ENCODE data around the gene TNRC6C. TPM values are rescaled to one million over a fixed set of nuclear protein-coding genes. Genes with fewer than 3 reads are reported as not detected.

TNRC6C gene
- total RNA-seq, 1 donor from 2014 or later, result 25.8 TPM

DNA sequence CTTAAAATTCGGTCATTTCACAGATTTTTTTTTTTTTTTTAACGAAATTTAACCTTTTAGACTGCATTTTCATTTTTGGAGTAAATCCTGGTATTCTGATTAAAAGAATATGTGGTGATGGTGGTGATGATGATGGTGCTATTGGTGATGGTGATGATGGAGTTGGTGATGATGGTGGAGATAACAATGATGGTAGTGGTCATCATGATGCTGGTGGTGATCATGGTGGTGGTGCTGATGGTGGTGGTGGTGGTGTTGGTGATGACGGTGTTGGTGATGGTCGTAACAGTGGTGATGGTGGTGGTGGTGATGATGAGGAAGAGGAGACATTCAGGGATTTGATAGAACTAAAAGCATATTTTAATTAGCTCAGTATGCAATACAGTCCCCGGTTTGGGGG, 84.0 kb downstream of the TNRC6C start:
- peak overlapping the region; percentile 12 to 91 for H3K27ac ChIP-seq
- no peaks in the 10 kb centered on the region for H3K36me3 ChIP-seq
- TF ChIP-seq, protein P1, sequence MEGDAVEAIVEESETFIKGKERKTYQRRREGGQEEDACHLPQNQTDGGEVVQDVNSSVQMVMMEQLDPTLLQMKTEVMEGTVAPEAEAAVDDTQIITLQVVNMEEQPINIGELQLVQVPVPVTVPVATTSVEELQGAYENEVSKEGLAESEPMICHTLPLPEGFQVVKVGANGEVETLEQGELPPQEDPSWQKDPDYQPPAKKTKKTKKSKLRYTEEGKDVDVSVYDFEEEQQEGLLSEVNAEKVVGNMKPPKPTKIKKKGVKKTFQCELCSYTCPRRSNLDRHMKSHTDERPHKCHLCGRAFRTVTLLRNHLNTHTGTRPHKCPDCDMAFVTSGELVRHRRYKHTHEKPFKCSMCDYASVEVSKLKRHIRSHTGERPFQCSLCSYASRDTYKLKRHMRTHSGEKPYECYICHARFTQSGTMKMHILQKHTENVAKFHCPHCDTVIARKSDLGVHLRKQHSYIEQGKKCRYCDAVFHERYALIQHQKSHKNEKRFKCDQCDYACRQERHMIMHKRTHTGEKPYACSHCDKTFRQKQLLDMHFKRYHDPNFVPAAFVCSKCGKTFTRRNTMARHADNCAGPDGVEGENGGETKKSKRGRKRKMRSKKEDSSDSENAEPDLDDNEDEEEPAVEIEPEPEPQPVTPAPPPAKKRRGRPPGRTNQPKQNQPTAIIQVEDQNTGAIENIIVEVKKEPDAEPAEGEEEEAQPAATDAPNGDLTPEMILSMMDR (IDR thresholded peaks at IDR 0.05), result no peak
- DNase-seq (ENCODE audit: low spot score in 2 of 2), result no peak
- H3K27me3 ChIP-seq, result no peaks in the 10 kb centered on the region
- H3K9me3 ChIP-seq, result no peaks in the 10 kb centered on the region
- peaks cover 0 to 22% of the 10 kb centered on the region in 2 donors for H3K4me1 ChIP-seq
- intact Hi-C loops (cut with DNase I), result no loop called here
- no peak overlapping the region for H3K4me3 ChIP-seq

DNA sequence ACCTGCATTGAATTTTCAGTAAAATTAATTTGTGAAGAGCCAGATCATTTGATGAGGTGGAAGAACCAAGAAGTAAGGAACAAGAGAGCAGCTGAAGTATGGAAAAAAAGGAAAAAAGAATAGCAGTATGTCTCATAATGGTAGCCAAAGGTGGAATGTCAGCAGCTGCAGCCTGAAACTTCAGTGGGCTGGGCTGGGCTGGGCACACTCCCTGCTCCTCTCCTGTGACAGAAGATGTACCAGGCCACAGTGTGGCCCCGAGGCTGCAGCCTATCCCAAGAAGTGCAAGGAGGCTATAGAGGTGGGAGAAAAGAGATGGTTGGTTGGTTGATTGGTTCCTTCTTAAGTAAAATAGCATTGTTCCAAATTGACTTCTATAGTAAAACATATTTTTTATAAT, 84.5 kb downstream of the TNRC6C start:
- no peak overlapping the region for H3K4me3 ChIP-seq
- H3K36me3 ChIP-seq, result no peaks in the 10 kb centered on the region
- no peaks in the 10 kb centered on the region for H3K9me3 ChIP-seq
- intact Hi-C loops (cut with DNase I), result no loop called here
- no peak for DNase-seq (ENCODE audit: low spot score in 2 of 2)
- TF ChIP-seq, protein P1 (IDR thresholded peaks at IDR 0.05), result no peak
- H3K27ac ChIP-seq, result peak overlapping the region in 1 of 2 donors; percentile 12
- H3K27me3 ChIP-seq, result no peaks in the 10 kb centered on the region
- peaks cover 0 to 22% of the 10 kb centered on the region in 2 donors for H3K4me1 ChIP-seq

DNA sequence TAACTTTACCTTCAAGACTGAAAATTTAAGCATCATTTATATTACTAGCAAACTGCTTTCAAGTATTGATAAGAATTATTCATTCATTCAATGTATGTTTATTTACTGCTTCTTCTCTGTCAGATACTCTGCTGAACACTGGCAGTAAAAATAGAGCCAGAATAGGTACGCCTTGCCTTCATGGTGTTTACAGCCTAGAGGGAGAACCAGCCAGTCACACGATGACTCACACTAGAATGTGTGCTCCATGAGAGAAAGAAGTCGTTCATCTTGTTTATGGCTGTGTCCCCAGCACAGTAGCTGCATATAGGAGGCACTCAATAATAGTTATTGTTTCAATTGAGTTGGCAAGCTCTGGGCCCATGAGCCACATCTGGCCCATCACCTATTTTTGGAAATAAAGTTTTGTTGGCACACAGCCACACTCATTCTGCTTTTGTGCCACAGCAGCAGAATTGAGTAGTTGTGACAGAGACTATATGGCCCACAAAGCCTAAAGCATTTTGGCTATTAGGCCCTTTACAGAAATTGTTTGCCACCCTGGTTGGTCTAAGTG, 85.9 kb downstream of the TNRC6C start:
- intact Hi-C loops (cut with DNase I), result no loop called here
- no peak for DNase-seq (ENCODE audit: low spot score in 2 of 2)
- Histone ChIP-seq H3K27ac (no peak overlapping the region), H3K36me3 (peaks cover 7 to 9% of the 10 kb centered on the region in 2 donors), H3K9me3 (no peaks in the 10 kb centered on the region), H3K4me3 (no peak overlapping the region), H3K4me1 (peaks cover 0 to 22% of the 10 kb centered on the region in 2 donors), H3K27me3 (no peaks in the 10 kb centered on the region)
- TF ChIP-seq, protein P1 (IDR thresholded peaks at IDR 0.05), result no peak

DNA sequence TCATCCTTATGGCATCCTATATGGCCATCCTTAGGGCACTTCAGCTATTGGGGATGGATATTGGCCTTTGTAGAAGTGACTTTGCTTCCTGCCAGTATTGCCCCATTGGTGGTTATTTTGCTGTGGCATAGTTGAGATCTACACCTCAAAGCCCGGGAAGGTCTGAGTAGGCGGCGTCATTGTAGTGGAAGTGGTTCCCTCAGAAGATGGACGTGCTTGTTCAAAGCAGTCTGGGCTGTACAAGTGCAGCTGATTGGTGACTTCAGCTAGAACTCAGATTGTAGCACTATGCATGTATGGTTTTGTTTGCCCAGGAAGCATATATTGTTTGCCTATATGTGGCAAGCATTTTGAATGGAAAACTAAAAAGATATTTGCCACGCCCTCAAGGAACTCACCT, 86.8 kb downstream of the TNRC6C start:
- Histone ChIP-seq H3K9me3 (no peaks in the 10 kb centered on the region), H3K27me3 (no peaks in the 10 kb centered on the region), H3K4me3 (no peak overlapping the region), H3K4me1 (peaks cover 0 to 14% of the 10 kb centered on the region in 2 donors), H3K27ac (no peak overlapping the region), H3K36me3 (peaks cover 16 to 18% of the 10 kb centered on the region in 2 donors)
- DNase-seq (ENCODE audit: low spot score in 2 of 2), result no peak
- TF ChIP-seq, protein P1 (IDR thresholded peaks at IDR 0.05), result no peak
- intact Hi-C loops (cut with DNase I), result no loop called here

DNA sequence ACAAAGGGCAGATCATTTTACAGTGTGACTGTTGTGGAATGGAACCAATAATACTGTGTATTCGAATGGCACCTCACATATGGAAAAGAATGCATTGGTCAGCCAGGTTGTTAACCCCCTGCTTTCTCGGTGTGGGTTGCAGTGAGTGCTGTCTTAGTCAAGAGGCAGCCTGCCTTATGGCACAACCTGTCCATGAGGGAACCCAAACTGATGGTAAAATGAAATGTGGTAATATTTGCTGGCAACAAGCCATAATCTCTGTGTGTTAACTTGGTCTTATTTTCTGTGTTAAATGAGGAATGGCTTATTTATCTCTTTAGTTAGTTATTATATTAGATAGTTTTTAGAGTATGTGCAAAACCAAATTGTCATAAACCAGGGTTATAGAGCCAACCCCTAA, 88.4 kb downstream of the TNRC6C start:
- no peak for DNase-seq (ENCODE audit: low spot score in 2 of 2)

More for the DNA sequence above, 88.4 kb downstream of the TNRC6C start:
- H3K4me3 ChIP-seq, result no peak overlapping the region
- H3K27ac ChIP-seq, result no peak overlapping the region
- TF ChIP-seq, protein P1 (IDR thresholded peaks at IDR 0.05), result no peak
- peaks cover 28 to 31% of the 10 kb centered on the region in 2 donors for H3K36me3 ChIP-seq
- no peaks in the 10 kb centered on the region for H3K9me3 ChIP-seq
- intact Hi-C loops (cut with DNase I), result no loop called here
- H3K4me1 ChIP-seq, result peaks cover 0 to 7% of the 10 kb centered on the region in 2 donors
- no peaks in the 10 kb centered on the region for H3K27me3 ChIP-seq
